Retinal pigment epithelial cell (primary cell): ENCODE results near the gene SLC13A3.
A peak's percentile ranks its signal among the peaks of the same experiment; 100 is the strongest.

Experiments
- DNase-seq: peaks from one replicate; pipeline ENCODE4 v3.0.0-alpha.2; 2010; ENCODE audit warnings: low read depth
- H3K4me3 ChIP-seq: 2 replicates; pipeline ENCODE4 v1.5.1; 2011; ENCODE audit warnings: mild to moderate bottlenecking, low read length, control low read depth, moderate library complexity
- CTCF ChIP-seq: conservative IDR thresholded peaks from 2 replicates; pipeline ENCODE4 v1.5.1; 2011; ENCODE audit warnings: low read depth, low read length, control low read depth, inconsistent platforms

Gene SLC13A3

GRCh38 chr20:46635514-46636136 lies 15.6 kb downstream of the SLC13A3 start:
- TF ChIP-seq CTCF, result no peak
- no peak overlapping the region for H3K4me3 ChIP-seq
- DNase-seq, result no peak

- H3K4me3 ChIP-seq, result no peak overlapping the region
- TF ChIP-seq CTCF, result no peak
- no peak for DNase-seq
Observed at GRCh38 chr20:46634528-46634927, 16.7 kb downstream of the SLC13A3 start.

- DNase-seq, result no peak
- H3K4me3 ChIP-seq, result no peak overlapping the region
- TF ChIP-seq CTCF, result no peak
Observed at GRCh38 chr20:46631874-46632446, 19.3 kb downstream of the SLC13A3 start.

- peak; percentile 48 for DNase-seq
- TF ChIP-seq CTCF, result no peak
- H3K4me3 ChIP-seq, result no peak overlapping the region
Observed at GRCh38 chr20:46631212-46631869, 19.9 kb downstream of the SLC13A3 start.

- no peak overlapping the region for H3K4me3 ChIP-seq
- no peak for TF ChIP-seq CTCF
- DNase-seq, result no peak
Observed at GRCh38 chr20:46630306-46630705, 21.0 kb downstream of the SLC13A3 start.

- TF ChIP-seq CTCF, result no peak
- DNase-seq, result no peak
Observed at GRCh38 chr20:46629341-46629740, 21.9 kb downstream of the SLC13A3 start.

GRCh38 chr20:46627234-46627633 lies 24.0 kb downstream of the SLC13A3 start:
- TF ChIP-seq CTCF, result no peak
- H3K4me3 ChIP-seq, result no peak overlapping the region

More at GRCh38 chr20:46629341-46629740, 21.9 kb downstream of the SLC13A3 start:
- no peak overlapping the region for H3K4me3 ChIP-seq

More at GRCh38 chr20:46627234-46627633, 24.0 kb downstream of the SLC13A3 start:
- peak; percentile 32 for DNase-seq
